Effector memory CD8-positive, alpha-beta T cell (primary cell): ENCODE measurements around the gene SFMBT2.

Experiments
- ATAC-seq: fragments of 150-1000 bp; cut with Tn5 transposase; replicated peaks from 2 replicates; pipeline ENCODE4 v1.10.0; 2021; ENCODE audit warnings: mild to moderate bottlenecking, moderate library complexity
- DNase-seq, 3 experiments: peaks; one replicate each; pipeline ENCODE4 v3.0.0; 2021
- H3K27ac Mint-ChIP-seq, 2 donors: one replicate each; pipeline ENCODE4 v1.8.0; 2022; ENCODE audit warnings: mild to moderate bottlenecking in 2 of 2, mixed read lengths in 2 of 2, moderate library complexity in 2 of 2
- H3K27me3 Mint-ChIP-seq, 2 donors: one replicate each; pipeline ENCODE4 v1.8.0; 2022; ENCODE audit warnings: mixed read lengths in 2 of 2
- H3K36me3 Mint-ChIP-seq: one replicate; pipeline ENCODE4 v1.8.0; 2022; ENCODE audit warnings: mild to moderate bottlenecking, moderate library complexity, mixed read lengths; ENCODE audit not compliant: insufficient read depth
- H3K4me1 Mint-ChIP-seq, 2 donors: one replicate each; pipeline ENCODE4 v1.8.0; 2022; ENCODE audit warnings: low read depth in 2 of 2, mixed read lengths in 2 of 2
- H3K4me3 Mint-ChIP-seq, 2 donors: one replicate each; pipeline ENCODE4 v1.8.0; 2022; ENCODE audit warnings: mild to moderate bottlenecking in 2 of 2, mixed read lengths in 2 of 2, moderate library complexity in 2 of 2
- H3K9me3 Mint-ChIP-seq, 2 donors: one replicate each; pipeline ENCODE4 v1.8.0; 2022; ENCODE audit warnings: mixed read lengths in 2 of 2

The SFMBT2 gene

DNA sequence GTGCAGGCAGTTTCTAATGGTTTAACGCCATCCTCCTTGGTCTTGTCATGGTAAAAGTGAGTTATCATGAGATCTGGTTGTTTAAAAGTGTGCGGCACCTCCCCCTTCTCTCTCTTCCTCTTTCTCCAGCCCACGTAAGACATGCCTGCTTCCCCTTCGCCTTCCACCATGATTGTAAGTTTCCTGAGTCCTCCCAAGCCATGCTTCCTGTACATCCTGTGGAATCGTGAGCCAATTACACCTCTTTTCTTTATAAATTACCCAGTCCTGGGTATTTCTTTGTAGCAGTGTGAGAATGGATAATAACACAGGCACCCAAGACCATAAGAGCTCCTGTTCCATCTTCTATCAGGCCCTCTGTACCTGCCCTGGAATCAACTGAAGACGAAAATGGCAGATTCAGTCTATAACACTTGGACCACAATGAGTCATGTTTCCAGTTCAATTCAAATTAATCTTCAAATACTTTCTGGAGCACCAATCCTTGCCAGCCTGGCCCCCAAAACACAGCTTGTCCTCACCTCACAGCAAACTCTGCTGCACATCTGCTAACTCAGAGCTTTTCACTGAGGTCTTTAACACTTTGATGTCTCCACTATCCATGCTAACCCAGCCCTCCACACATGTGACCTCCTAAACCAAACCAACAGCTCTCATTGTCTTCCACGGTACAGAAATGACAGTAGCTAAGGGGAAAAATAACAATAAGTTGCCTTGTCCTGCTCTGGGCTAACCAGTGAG is 73.2 kb downstream of the SFMBT2 start:
- Mint-ChIP-seq H3K27ac (peak overlapping the region in 1 of 2 donors; percentile 30), H3K4me1 (peaks cover 46 to 73% of the 10 kb centered on the region in 2 donors), H3K36me3 (peaks cover 18% of the 10 kb centered on the region), H3K27me3 (no peaks in the 10 kb centered on the region), H3K4me3 (no peak overlapping the region), H3K9me3 (no peaks in the 10 kb centered on the region)
- ATAC-seq (peak; percentile 52), DNase-seq (no peak)

DNA sequence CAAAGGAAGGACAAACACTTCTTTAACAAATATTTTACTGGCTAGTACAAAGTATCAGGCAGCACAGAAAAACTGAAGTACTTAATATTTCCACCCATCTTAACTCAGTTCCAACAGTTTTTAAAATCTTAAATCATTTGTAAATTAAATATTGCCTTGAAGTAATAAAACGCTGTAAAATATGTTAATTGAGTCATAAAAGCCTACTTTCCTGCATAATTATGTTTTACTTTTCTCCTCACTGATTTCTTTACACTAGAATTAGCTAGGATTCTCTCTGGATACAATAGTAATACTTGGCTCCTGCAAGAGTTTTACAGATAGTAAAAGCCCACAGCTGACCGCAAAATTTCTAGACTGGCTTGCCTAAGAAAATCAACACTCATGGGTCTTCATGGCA is 74.9 kb downstream of the SFMBT2 start:
- H3K4me3 Mint-ChIP-seq = no peak overlapping the region
- peaks cover 18% of the 10 kb centered on the region for H3K36me3 Mint-ChIP-seq
- H3K4me1 Mint-ChIP-seq = peaks cover 54 to 80% of the 10 kb centered on the region in 2 donors
- H3K27ac Mint-ChIP-seq = peak overlapping the region; percentile 9 to 30
- H3K9me3 Mint-ChIP-seq = no peaks in the 10 kb centered on the region
- ATAC-seq = no peak
- DNase-seq = no peak
- no peaks in the 10 kb centered on the region for H3K27me3 Mint-ChIP-seq

DNA sequence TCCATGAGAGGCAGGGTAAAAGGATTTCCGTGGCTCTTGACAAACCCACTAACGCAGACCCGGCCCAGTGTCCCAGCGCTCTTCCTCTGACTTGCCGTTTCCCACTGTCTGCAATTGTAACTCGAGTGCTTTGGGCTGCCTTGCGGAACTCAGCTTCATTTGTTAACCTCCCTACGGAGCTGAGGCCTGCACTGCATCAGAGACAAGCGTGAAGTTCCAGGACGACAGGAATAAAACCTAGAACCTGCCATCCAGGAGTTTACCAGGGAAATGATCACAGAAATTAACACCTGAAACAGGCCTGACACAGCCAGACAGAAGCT is 76.2 kb downstream of the SFMBT2 start:
- no peak overlapping the region for H3K4me3 Mint-ChIP-seq
- DNase-seq = no peak
- H3K9me3 Mint-ChIP-seq = no peaks in the 10 kb centered on the region
- H3K4me1 Mint-ChIP-seq = peaks cover 53 to 77% of the 10 kb centered on the region in 2 donors
- ATAC-seq = no peak
- H3K27ac Mint-ChIP-seq = peak overlapping the region in 1 of 2 donors; percentile 9
- no peaks in the 10 kb centered on the region for H3K27me3 Mint-ChIP-seq
- peaks cover 18% of the 10 kb centered on the region for H3K36me3 Mint-ChIP-seq

DNA sequence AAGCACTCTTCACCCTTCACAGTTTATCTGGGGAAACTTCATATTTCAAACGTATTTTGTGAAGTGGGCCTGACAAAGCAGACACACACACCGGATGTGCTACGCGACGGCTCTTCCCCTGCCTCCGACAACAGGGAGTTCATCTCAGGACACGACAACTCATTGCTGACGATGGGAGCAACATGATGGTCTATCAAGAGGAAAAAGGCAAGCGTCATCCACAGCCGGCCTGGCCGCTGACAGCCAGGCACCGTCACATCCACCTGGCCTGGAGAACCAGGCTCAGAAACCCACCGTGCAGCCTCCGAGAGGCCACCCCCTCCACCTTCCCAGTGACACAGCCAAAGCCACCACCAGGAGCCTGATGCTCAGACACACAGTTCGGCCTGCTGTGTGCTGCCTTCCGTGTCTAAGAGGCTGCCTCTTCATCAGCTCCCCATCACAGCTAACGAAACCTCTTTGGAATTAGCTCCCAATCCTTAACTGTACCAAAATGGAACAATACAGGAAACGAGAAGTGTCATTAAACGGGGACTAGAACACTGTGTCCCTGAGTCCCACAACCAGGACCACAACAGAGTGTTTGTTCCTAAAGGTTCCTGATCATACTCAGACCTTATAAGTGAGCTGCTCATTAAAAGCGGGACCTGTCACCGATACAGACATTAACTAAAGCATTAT is 76.7 kb downstream of the SFMBT2 start:
- H3K4me1 Mint-ChIP-seq = peaks cover 52 to 74% of the 10 kb centered on the region in 2 donors
- ATAC-seq (no peak), DNase-seq (no peak)
- no peaks in the 10 kb centered on the region for H3K9me3 Mint-ChIP-seq
- H3K27ac Mint-ChIP-seq = peak overlapping the region in 1 of 2 donors; percentile 57
- peaks cover 14% of the 10 kb centered on the region for H3K36me3 Mint-ChIP-seq
- no peak overlapping the region for H3K4me3 Mint-ChIP-seq
- H3K27me3 Mint-ChIP-seq = no peaks in the 10 kb centered on the region

DNA sequence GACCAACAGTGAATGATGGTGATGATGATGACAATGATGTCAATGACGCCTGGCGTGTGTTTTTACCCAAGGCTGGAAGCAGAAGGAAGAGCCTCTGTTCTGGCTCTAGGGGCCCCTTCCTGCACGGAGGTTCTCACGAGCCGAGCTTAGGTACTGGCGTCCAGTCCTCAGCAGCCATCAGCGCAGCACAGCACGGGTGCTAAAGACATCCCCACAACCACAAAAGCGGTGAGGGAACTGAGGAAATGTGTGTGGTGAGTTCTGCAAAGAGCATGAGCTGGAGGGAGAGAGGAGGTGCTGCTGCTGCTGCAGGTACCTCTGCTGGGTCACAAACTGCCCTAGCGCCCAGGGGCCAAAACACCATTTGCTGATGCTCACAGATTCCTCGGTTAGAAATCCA is 81.6 kb downstream of the SFMBT2 start:
- DNase-seq = peak in 2 of 3 experiments; percentile 2 to 4
- H3K9me3 Mint-ChIP-seq = peaks cover 0 to 3% of the 10 kb centered on the region in 2 donors
- H3K4me3 Mint-ChIP-seq = peak overlapping the region in 1 of 2 donors; percentile 14
- H3K27ac Mint-ChIP-seq = peak overlapping the region in 1 of 2 donors; percentile 66
- H3K27me3 Mint-ChIP-seq = no peaks in the 10 kb centered on the region
- peaks cover 27 to 47% of the 10 kb centered on the region in 2 donors for H3K4me1 Mint-ChIP-seq
- no peaks in the 10 kb centered on the region for H3K36me3 Mint-ChIP-seq
- peak; percentile 77 for ATAC-seq

DNA sequence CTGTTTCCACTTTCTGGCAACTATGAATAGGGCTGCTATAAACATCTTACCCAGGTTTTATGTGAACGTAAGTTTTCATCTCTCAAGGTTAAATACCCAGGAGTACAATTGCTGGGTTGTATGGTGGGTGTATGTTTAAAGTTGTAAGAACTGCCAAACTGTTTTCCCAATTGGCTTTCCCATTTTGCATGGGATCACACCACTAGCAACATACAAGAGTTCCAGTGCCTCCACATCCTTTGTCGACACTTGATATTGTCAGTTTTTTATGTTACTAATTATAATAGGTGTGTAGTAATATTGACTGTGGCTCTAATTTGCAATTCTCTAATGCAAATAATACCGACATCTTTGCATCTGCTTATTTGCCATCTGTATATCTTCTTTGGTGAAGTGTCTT is 82.9 kb downstream of the SFMBT2 start:
- H3K36me3 Mint-ChIP-seq = no peaks in the 10 kb centered on the region

DNA sequence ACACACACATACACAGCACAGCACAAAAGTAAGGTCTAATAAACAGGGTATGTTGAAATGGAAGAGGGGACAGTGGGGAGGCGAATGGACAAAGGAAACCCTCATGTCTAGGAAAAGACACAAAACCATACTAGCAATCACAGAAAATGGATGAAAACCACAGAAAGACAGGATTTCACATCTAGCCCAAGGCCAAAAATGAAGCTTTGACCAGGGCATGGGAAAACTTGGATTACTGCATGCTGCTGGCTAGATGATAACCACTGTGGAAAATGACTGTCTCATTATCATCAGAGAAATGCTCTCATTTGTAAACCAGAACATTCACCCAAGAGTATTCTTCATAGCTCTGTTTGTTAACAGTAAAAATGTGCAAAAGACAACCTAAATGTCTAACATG is 88.2 kb downstream of the SFMBT2 start:
- Mint-ChIP-seq H3K4me3 (no peak overlapping the region), H3K27ac (no peak overlapping the region), H3K27me3 (no peaks in the 10 kb centered on the region), H3K4me1 (peaks cover 26 to 44% of the 10 kb centered on the region in 2 donors), H3K9me3 (peaks cover 0 to 2% of the 10 kb centered on the region in 2 donors), H3K36me3 (no peaks in the 10 kb centered on the region)
- ATAC-seq (no peak), DNase-seq (no peak)

More for the DNA sequence above, 82.9 kb downstream of the SFMBT2 start:
- H3K4me1 Mint-ChIP-seq = peaks cover 25 to 40% of the 10 kb centered on the region in 2 donors
- H3K27ac Mint-ChIP-seq = peak overlapping the region in 1 of 2 donors; percentile 17
- DNase-seq = no peak
- H3K27me3 Mint-ChIP-seq = no peaks in the 10 kb centered on the region
- no peak for ATAC-seq
- peaks cover 0 to 3% of the 10 kb centered on the region in 2 donors for H3K9me3 Mint-ChIP-seq
- no peak overlapping the region for H3K4me3 Mint-ChIP-seq

DNA sequence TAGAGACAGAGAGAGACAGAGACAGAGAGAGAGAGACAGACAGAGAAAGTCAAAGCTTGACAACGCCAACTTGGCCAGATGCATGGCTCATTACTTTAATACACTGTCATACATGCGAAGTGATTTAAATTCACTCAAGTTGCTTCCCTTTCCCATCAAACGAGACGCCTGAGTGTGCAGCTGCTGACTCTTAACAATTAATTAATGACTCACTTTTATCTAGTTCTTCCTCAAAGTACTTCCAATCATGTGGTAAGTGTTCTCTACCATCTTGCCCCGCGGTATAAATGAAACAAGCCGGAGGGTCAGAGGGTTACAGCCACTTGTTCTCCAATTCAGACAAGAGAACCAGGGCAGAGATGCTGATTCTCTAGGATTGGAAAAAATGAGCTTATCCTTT is 90.8 kb downstream of the SFMBT2 start:
- H3K4me1 Mint-ChIP-seq = peaks cover 41 to 60% of the 10 kb centered on the region in 2 donors
- peak overlapping the region; percentile 46 to 84 for H3K27ac Mint-ChIP-seq
- ATAC-seq (no peak), DNase-seq (no peak)
- no peaks in the 10 kb centered on the region for H3K27me3 Mint-ChIP-seq
- peaks cover 0 to 2% of the 10 kb centered on the region in 2 donors for H3K9me3 Mint-ChIP-seq
- no peaks in the 10 kb centered on the region for H3K36me3 Mint-ChIP-seq
- H3K4me3 Mint-ChIP-seq = peak overlapping the region; percentile 7 to 43

DNA sequence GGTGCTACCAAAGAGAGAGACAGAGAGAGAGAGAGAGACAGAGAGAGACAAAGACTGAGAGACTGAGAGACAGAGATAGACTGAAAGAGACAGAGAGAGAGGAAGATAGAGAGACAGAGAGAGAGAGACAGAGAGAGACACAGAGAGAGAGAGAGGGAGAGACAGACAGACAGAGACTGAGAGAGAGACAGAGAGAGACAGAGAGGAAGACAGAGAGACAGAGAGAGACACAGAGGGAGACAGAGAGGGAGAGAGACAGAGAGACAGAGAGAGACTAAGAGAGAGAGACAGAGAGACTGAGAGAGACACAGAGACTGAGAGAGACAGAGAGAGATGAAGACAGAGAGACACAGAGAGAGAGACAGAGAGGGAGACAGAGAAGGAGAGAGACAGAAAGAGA is 91.2 kb downstream of the SFMBT2 start:
- peaks cover 44 to 64% of the 10 kb centered on the region in 2 donors for H3K4me1 Mint-ChIP-seq
- H3K9me3 Mint-ChIP-seq = peaks cover 0 to 2% of the 10 kb centered on the region in 2 donors
- no peaks in the 10 kb centered on the region for H3K36me3 Mint-ChIP-seq
- peak overlapping the region; percentile 7 to 43 for H3K4me3 Mint-ChIP-seq
- ATAC-seq (no peak), DNase-seq (no peak)
- H3K27ac Mint-ChIP-seq = peak overlapping the region; percentile 46 to 84
- H3K27me3 Mint-ChIP-seq = no peaks in the 10 kb centered on the region

DNA sequence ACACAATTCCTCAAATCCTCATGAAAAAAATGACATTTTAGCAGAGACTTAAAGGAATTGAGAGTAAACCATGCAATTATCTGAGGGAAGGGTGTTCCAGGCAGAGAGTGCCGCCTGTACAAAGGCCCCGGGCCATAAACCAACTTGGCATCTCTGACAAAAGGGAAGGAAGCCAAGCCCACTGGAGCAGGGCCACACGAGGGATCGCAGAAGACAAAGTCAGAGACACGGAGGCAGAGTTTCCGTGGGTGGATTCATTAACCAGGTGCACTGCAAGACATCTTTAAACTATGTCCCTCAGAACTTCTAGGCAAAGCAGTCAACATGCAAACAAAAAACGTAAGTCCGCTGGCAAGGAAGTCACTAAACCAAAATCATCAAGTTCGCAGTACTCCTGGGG is 92.0 kb downstream of the SFMBT2 start:
- H3K27ac Mint-ChIP-seq = peak overlapping the region; percentile 46 to 84
- no peaks in the 10 kb centered on the region for H3K36me3 Mint-ChIP-seq
- peak overlapping the region; percentile 18 to 44 for H3K4me3 Mint-ChIP-seq
- peaks cover 0 to 2% of the 10 kb centered on the region in 2 donors for H3K9me3 Mint-ChIP-seq
- peaks cover 45 to 64% of the 10 kb centered on the region in 2 donors for H3K4me1 Mint-ChIP-seq
- no peaks in the 10 kb centered on the region for H3K27me3 Mint-ChIP-seq
- no peak for DNase-seq
- no peak for ATAC-seq

DNA sequence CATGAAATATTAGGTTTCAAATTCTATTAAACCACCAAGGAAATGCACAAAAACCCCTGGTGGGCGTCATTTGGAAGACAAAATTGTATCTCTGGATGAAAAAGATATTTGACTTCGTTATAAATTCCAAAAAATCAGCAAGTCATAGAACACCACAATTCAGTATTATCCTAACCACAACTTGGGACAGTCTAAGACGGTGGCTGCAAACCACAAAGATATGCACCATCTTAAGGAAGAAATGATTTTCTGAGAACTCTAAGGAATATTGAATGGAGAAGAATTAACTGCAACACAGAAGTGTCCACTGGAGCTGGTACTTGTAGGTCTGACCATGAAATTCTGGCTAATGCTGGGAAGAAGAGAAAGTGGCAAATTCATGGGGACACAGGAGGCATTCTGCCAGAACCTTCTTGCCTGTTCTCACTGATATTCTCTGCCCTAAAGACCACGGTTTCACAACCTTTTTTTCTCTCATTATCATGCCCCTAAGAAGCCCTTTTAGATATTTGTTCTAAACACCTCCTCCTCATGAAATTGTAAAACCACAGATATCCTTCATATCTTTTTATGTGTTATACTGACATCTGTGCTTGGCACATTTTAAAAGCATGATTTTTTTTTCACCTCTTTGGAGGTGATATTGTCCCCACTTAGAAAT is 92.9 kb downstream of the SFMBT2 start:
- H3K36me3 Mint-ChIP-seq = no peaks in the 10 kb centered on the region
- peak overlapping the region; percentile 46 to 84 for H3K27ac Mint-ChIP-seq
- ATAC-seq (peak; percentile 56), DNase-seq (no peak)
- peak overlapping the region in 1 of 2 donors; percentile 44 for H3K4me3 Mint-ChIP-seq
- H3K27me3 Mint-ChIP-seq = no peaks in the 10 kb centered on the region
- peaks cover 50 to 69% of the 10 kb centered on the region in 2 donors for H3K4me1 Mint-ChIP-seq
- H3K9me3 Mint-ChIP-seq = peaks cover 0 to 2% of the 10 kb centered on the region in 2 donors

DNA sequence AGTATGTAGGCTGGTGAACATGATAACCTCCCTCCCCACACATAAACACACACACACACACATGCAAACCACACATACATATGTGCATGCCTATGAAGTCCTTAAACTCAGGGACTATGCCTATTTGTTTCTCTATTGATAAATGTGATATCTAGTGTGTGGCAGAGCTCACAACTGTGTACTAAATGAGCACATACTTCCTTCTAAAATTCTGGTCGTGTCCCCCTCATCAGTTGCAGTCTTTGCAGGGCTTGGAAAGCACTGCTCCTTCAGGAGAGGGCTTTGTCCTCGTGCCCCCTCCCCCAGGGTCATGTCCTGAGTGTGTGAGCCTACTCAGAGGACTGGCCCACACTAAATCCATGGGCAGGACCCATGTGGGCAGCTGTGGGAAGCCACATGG is 94.0 kb downstream of the SFMBT2 start:
- peak overlapping the region in 1 of 2 donors; percentile 2 for H3K27ac Mint-ChIP-seq
- peaks cover 4% of the 10 kb centered on the region for H3K36me3 Mint-ChIP-seq

DNA sequence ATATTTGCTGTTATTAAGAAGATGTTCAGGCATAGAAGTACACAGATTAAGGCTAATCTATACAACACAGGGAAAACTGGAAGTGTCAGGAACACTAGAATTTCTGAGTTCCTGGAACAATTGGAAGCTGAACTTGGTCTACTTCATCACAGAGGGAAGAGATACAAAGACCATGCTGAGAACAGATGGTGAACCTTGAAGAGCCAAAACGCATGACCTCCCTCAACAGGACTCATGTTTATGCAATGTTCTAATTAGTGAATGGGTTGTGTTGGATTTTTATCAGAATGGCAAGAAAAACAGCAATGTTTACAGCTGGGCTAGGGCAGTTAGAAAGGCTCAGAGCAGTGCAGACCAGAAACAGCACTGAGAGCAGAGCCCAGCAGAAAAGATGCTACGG is 94.9 kb downstream of the SFMBT2 start:
- Mint-ChIP-seq H3K36me3 (peaks cover 4% of the 10 kb centered on the region), H3K4me1 (peaks cover 56 to 80% of the 10 kb centered on the region in 2 donors), H3K27ac (peak overlapping the region; percentile 2 to 94), H3K9me3 (no peaks in the 10 kb centered on the region), H3K27me3 (no peaks in the 10 kb centered on the region), H3K4me3 (peak overlapping the region in 1 of 2 donors; percentile 28)
- DNase-seq (no peak), ATAC-seq (no peak)

More for the DNA sequence above, 94.0 kb downstream of the SFMBT2 start:
- DNase-seq (no peak), ATAC-seq (no peak)
- peaks cover 55 to 71% of the 10 kb centered on the region in 2 donors for H3K4me1 Mint-ChIP-seq
- no peaks in the 10 kb centered on the region for H3K9me3 Mint-ChIP-seq
- no peaks in the 10 kb centered on the region for H3K27me3 Mint-ChIP-seq
- no peak overlapping the region for H3K4me3 Mint-ChIP-seq
